GM19468 (cell line): ENCODE results near the gene SPAG4.

Experiments used
- ATAC-seq: cut with Tn5 transposase; IDR thresholded peaks from one replicate; pipeline ENCODE4 v1.9.1; 2021; ENCODE audit warnings: mild to moderate bottlenecking, moderate library complexity, moderate number of reproducible peaks; ENCODE audit not compliant: unreplicated experiment; ENCODE audit errors: extremely low read depth

SPAG4 gene

GRCh38 chr20:35615667-35616464 is at the start of gene SPAG4:
SPAG4 (plus strand) TSS chr20:35615829; CDS start chr20:35616004, 175 bp downstream.
- peak; percentile 18 for ATAC-seq

- ATAC-seq: no peak
These were observed 47.0 kb upstream of the SPAG4 start for GRCh38 chr20:35568645-35569044.

- ATAC-seq: no peak
These were observed 44.1 kb upstream of the SPAG4 start for GRCh38 chr20:35571555-35571954.

- ATAC-seq: no peak
These were observed 42.8 kb upstream of the SPAG4 start for GRCh38 chr20:35572838-35573237.

GRCh38 chr20:35575958-35576357 is 39.7 kb upstream of the SPAG4 start:
- no peak for ATAC-seq

GRCh38 chr20:35576816-35577215 is 38.8 kb upstream of the SPAG4 start:
- ATAC-seq: no peak

GRCh38 chr20:35578469-35578868 is 37.2 kb upstream of the SPAG4 start:
- no peak for ATAC-seq

- ATAC-seq: no peak
These were observed 36.4 kb upstream of the SPAG4 start for GRCh38 chr20:35579196-35579595.

GRCh38 chr20:35582131-35582530 is 33.5 kb upstream of the SPAG4 start:
- no peak for ATAC-seq

GRCh38 chr20:35582741-35583404 is 32.8 kb upstream of the SPAG4 start:
- ATAC-seq: no peak

- ATAC-seq: no peak
These were observed 31.7 kb upstream of the SPAG4 start for GRCh38 chr20:35583636-35584560.

GRCh38 chr20:35586751-35587425 is 28.7 kb upstream of the SPAG4 start:
- no peak for ATAC-seq

GRCh38 chr20:35587436-35587835 is 28.2 kb upstream of the SPAG4 start:
- ATAC-seq: no peak

GRCh38 chr20:35588397-35588796 is 27.2 kb upstream of the SPAG4 start:
- ATAC-seq: no peak

GRCh38 chr20:35592339-35592974 is 23.2 kb upstream of the SPAG4 start:
- ATAC-seq: no peak

GRCh38 chr20:35595456-35595855 is 20.2 kb upstream of the SPAG4 start:
- no peak for ATAC-seq

GRCh38 chr20:35595901-35596300 is 19.7 kb upstream of the SPAG4 start:
- ATAC-seq: no peak

GRCh38 chr20:35597186-35597585 is 18.4 kb upstream of the SPAG4 start:
- ATAC-seq: no peak

GRCh38 chr20:35598476-35598875 is 17.2 kb upstream of the SPAG4 start:
- ATAC-seq: no peak
